Central memory CD4-positive, alpha-beta T cell (primary cell): ENCODE results near the gene SFRP4.
"Not testable (repeated sequence)": the region's sequence is repeated elsewhere in the genome, so short reads cannot be mapped to it uniquely, and the experiment has no call there.

Experiments used
- DNase-seq: peaks from one replicate; pipeline ENCODE4 v3.0.0; 2022
- total RNA-seq, 3 experiments: gene quantifications; one replicate each; lab custom pipeline; 2026; lab: John Stamatoyannopoulos, UW

Gene SFRP4
- total RNA-seq: 0 reads per million in 3 experiments

DNA sequence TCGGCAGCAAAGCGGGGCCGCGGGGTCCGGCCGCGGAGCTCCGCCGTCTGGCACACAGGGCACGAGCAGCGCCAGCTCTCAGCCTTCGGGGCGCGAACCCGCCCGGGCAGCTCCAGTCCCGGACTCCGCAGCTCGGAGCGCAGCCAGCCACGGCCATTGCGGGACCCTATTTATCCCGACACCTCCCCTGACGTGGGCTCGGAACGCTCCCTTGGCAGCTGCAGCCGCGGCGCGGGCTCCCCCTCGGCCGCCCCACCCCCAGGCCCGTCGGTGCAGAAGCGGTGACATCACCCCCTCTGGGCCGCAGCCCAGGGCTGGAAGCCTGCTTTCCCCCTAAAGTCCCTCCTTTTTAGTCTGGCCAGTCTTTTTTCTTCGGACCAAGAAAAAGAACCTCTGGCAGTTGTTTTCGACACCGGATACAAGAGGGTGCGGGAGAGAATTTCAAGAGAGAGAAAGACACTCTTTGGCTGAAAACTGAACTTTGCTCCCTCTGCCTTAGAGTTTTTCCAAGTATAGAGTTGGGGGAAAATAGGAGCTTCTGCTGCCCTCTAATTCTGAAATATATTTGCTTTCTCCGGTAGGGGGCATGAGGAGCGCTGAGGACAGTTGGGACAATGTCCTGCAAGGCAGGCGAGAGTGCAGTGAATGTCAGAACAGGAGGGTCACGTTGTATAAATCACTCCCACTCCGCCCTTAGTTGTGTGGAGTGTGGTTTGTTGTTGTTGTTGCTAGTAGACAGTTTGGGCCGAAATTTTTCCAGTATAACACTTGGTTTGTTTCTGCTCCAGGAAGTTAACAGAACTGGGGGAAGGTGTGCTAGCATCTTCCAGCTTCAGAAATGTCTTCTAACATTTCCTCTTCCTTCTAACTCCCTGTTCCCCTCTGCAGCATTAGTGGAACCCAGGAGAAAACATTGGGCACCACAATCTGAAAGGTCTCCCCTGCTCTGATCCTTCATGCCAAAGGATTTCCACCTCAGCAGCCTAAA, at the start of gene SFRP4:
TSS of gene SFRP4 (minus strand) at position 145 of the 988 bp plus-strand sequence. CDS start 280 bp downstream, outside the sequence.
- DNase-seq: no peak

DNA sequence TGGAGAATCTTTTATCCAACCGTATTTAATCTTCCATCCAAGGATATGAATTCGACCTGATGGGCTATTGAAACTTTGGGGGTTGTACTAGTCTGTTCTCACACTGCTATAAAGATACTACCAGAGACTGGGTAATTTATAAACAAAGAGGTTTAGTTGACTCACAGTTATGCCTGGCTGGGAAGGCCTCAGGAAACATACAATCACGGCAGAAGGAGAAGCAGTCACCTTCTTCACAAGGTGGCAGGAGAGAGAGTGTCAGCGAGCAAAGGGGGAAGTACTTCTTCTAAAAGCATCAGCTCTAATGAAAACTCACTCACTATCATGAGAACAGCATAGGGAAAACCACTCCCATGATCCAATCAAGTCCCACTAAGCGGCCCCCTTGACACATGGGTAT, 47.6 kb upstream of the SFRP4 start:
- DNase-seq: no peak

DNA sequence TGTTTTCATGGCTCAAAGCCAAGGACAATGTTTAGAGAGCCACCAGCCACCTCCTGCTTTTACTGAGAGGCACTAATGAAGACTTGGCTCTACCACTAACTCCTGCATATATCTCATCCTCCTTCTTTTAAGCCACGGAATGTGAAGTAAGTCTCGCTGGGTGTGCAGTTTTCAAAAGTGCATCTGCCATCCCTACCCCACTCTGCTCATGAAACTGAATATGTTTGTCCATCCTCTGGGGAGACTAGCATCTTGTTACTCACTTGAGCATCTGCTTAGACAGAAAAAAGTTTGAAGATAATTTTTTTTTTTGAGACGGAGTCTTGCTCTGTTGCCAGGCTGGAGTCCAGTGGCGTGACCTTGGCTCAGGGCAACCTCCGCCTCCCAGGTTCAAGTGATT, 44.6 kb upstream of the SFRP4 start:
- DNase-seq: no peak

DNA sequence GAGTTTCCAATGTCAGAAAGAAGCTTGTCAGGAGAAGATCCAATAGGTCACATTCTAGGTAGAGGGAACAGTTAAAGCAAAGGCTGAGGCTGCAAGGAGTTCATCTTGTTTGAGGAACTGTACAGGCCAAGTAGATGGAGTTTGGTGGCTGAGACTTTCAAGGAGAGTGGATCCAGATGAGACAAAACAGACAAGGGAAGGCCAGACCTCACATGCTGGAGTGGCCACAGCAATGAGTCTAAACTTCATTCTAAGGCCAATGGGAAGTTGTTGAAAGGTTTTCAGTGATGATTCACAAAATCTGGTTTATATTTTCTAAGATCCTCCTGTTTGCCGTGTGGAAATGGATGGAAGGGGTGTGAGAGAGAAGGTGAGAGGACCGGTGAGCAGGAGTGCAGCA, 43.9 kb upstream of the SFRP4 start:
- DNase-seq: no peak

DNA sequence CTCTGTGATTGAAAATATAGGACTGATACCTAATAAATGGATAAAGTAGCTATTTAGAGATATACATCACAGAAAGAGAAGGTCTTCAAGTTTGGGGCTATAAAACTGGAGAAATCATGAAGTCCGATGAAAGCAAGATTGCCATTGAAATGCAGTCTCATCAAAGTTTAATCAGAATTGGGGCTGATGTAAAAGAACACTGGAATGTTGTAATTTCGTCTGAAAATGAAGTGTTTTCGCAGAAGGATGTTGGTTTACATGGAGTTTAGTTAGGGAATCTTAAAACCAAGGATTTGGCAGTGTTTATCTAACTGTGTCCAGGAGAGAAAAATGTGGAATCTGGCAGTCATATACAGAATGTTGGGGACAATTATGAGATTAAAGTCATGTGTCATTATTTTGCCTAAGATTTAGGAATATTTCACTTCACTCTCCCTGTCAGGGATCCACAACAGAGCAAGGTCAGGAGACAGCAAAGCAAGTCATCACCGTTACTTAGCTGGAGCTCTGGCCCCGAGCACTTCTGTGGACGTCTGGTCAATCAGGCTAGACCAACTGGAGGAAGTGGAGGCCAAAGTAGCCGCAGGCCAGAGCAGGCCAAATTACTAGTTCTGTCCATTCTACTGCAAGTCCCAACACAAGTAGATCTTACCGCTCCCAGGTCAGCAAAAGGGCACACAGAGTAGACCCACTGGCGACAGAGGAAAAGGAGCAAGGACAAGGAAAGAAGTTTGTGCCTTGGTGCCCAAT, 40.8 kb upstream of the SFRP4 start:
- DNase-seq: no peak

DNA sequence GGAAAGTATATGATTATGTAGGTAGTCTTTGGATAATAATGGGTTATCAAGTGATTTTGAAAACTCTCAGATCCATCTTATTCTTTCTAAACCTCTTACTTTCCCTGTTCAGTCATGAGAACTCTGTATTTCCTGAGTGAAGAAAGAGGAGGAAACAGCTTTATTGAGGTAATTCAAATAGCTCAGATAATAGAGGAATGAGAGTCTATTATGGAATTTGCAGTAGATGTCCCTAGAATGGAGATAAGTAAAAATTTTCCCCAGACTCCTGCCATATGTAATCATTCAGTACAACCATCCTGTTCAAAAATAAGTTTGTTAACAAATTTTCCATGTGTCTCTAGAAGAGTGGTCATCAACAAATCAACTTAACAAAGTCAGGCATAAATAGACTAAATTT, 40.2 kb upstream of the SFRP4 start:
- no peak for DNase-seq

DNA sequence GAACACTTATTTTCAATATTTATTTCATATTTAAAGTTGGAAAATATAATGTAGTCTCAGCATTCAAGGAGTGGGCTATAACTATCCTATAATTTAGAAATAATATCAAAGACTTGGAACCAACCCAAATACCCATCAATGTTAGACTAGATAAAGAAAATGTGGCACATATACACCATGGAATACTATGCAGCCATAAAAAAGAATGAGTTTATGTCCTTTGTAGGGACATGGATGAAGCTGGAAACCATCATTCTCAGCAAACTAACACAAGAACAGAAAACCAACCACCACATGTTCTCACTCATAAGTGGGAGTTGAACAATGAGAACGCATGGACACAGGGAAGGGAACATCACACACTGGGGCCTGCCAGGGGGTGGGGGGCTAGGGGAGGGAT, 37.6 kb upstream of the SFRP4 start:
- DNase-seq: not testable (repeated sequence)

DNA sequence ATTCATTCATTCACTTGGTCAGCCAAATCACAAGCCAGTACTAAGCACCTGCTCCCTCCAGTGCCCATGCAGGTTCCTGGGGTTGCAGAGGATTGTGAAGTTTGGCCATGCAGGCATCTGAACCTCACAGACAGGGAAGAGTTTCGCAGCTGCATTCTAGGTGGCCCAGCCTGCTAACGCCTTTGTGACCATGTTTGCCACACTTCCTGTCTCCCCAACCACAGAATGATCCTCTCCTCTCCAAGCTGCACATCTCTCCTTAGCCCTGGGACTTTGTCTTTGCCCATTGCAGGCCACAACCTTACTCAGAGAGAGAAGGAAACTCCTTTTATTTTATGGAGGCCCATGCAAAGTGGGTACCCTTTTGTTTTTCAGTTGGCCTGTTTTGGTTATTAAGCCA, 35.6 kb upstream of the SFRP4 start:
- no peak for DNase-seq

DNA sequence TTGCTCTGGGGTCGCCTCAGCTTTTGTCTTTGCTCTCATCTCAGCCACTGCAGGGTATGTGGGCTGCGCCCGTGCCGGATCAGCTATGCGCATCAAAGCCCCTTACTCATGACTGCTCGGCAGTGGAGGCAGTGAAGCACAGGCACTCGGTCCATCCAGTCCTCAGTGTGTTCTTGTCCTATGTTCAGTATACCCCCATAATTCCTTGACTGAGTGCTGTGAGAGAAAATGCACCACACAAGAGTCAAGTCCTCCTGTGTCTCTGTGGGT, 31.3 kb upstream of the SFRP4 start:
- no peak for DNase-seq

DNA sequence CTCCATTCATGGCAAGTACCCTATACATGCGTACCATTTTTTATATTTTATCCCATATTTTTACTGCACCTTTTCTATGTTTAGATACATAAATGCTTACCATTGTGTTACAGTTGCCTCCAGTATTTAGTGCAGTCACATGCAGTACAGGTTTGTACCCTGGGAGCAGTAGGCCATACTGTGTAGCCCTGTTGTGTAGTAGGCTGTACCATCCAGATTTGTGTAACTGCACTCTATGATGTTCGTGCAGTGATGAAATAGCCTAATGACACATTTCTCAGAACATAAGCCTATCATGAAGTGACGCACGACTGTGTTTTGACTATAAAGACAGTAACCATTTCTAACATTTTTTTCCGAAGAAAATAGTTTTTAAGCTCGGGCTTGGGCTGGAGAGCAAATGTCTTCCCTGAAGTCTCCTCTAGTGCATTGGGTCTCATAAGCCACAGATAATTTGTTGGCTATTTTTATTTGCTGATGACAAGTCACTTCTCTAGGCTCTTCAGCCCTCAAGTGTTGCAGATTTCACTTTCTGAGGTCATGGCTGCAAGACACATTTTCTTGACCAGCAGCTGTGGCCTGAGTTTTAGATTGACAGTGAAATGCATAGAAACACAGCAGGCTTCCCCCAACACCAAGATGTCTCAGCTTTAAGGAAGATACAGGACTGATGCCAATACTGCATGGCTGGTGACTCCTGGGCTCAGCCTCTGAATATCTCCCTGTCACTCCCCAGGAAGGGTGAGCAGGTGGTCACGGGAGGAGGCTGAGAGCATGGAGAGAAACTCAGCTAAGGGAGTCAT, 30.7 kb upstream of the SFRP4 start:
- no peak for DNase-seq

DNA sequence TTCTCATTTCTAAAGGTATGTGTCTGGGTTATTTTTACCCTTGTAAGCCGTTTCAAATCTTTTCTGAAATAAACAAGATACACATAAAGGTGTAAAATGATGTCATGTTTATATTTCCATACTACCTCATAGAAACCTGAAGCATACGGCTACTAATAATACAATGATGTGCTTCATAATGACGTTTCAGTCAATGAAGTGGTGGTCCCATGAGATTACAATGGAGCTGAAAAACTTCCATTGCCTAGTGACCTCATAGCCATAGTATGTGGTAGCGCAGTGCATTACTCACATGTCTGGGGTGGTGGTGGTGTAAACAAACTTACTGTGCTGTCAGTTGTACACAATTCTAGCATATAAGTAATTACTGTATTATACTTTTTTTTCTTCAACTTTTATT, 28.7 kb upstream of the SFRP4 start:
- no peak for DNase-seq

DNA sequence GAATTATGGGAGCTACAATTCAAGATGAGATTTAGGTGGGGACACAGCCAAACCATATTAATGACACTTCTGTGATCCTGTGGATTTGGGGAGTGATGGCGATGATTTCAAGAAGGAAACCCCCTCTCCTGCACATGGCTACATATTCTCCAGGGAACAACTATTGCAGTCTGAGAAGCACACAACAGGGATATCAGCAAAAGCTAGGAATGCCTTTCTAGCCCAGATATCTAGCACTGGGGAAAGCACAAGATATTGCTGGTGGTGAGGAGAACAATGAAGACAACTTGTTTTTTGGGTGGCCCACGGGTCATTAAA, 28.1 kb upstream of the SFRP4 start:
- no peak for DNase-seq

DNA sequence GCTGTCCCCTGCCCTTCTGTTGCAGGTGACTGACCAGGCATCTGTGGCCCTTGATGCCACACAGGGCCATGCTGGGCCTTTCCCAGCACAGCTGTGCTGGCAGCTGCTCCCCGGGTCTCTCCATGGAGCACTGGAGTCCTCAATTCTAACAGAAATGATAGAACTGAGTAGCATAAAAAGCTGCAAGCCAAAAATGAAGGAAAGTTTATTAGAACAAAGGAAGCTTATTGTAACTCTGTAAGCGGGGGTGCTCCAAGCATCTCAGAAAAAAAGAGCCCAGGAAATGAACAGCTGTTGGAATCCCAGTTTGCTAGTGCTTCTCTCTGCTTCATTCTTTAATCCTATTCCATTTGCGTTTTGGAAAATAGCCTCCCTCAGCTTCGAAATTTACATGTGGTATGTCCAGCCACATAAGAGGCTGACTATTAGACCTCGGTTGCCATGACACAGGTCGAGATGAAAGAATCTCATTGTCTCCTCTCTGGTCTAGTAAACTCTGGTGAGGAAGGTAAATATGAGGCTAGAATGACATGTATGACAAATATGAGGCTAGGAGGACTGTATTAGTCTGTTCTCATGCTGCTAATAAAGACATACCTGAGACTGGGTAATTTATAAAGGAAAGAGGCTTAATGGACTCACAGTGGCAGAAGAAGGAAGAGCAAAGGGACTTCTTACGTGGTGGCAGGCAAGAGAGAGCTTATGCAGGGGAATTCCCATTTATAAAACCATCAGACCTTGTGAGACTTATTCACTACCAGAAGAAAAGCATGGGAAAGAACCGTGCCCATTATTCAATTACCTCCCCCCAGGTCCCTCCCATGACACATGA, 27.5 kb upstream of the SFRP4 start:
- no peak for DNase-seq

DNA sequence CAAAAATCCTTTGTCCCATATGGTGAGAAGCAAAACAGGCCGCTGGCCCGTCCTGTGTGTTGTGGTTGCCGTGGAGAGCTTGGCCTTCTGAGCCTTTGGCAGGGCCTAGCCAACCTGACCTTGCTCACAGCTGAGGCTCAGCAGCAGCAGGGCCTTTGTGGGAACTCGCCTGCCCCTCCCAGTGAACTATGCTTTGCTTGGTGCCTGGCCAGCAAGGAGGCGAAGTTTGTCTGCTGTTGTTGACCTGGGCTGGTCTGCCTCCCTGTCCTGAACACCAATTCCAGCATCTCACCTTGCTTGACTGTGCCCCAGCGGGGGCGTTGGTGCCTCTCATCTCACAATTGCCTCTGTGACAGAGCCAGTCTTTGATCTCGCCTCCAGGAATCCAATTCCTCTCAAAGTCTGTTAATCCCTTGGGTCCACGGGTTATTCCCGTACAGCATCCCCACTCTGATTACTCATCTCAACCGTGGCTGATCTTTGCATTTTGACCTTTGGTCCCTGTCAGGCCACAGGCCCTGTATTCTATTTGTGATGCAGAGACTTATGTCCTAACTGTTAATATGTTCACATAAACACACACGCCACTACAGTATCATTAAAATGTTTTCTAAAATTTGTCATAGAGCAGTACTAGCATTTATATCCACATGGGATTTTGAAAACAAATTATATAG, 26.5 kb upstream of the SFRP4 start:
- no peak for DNase-seq

DNA sequence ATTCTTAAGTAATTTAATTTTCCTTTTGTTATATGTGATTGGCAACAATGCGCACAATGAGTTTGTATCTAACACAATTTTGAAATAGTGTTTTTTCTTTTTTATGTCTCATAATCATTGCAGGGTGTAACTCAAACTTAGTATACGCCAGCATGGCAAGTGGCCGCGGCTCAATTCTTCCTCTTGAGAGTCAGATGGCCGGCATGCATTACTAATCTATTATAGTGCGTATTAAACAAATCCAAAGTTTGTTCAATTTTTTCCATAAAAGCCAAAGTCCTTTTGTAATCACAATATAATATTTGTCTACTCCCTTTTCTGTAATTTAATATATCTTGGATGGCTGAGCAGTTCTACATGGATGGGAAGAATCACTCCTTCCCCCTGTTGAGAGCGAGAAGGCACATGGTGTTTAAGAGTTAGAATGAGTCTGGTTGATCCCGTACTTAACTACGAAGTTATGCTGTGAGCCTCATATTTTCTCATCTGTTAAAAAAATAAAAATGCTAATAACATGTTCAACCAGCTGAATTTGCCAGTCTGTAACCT, 16.5 kb upstream of the SFRP4 start:
- no peak for DNase-seq

DNA sequence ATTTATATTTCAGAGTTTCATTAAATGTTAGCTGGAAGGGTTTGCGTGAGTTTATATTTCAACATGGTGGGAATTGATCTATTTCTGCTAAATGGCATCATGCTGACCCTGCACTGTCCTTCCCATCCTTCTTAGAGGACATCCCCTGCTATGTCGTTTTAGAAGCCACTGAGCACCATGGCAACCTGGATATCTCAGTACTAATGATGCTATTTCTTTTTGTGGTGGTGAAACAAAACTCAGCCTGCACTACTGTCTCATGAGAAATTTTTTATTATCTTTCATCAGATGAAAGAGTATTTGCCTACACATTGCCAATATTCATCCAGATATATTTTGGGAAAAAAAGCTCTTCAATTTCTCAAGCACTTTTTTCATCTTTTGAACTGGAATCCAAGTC, 15.9 kb upstream of the SFRP4 start:
- DNase-seq: no peak

DNA sequence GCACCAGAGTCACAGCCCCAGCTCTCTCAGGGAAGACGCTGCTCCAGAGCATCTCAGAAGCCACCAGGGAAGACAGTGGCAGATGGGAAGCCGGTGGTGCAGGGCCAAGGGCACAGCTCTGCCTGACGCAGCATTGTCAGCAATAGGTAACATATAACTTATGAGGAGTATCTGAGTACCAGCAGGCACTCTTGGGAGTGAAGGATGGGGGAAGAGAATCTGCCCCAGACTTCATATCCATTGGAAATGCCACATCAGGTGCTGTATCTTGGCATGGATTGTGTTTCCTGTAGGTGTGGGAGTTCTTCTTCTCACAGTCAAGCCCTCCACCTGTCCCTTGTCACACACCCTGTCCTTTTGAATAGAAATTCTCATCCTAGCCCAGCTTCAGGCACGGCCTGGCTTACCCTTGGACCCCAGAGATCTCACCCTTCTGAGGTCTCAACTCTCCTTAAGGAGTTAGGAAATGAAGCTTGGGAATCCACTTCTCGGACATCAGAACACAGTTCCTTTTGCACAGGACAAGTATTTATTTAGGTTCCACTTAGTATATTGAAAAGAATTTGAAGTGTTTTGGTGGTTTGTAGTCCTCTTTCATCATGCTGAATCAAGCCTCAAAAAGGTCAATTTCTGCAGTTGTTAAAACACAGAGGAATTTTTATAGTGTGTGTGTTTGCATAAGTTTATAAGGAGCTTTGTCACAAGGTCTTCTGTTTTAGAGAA, 13.8 kb upstream of the SFRP4 start:
- no peak for DNase-seq

DNA sequence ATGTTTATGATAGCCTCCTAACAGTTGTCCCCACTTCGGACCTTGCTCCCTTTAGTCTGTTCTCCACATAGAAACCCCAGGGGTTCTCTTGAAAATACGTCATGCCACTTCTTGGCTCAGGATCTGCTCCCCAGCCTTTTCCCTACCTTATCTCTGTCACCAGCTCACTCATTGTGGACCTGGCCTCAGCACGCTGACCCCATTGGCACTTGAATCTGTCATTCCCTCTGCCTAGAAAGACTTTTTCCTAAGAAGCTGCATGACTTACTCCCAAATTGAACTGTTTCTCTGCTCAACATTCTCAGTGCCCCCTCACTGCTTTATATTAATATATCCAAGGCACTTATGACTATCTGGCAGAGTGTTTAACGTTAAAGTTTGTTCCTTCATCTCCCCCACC, 12.3 kb upstream of the SFRP4 start:
- DNase-seq: no peak

DNA sequence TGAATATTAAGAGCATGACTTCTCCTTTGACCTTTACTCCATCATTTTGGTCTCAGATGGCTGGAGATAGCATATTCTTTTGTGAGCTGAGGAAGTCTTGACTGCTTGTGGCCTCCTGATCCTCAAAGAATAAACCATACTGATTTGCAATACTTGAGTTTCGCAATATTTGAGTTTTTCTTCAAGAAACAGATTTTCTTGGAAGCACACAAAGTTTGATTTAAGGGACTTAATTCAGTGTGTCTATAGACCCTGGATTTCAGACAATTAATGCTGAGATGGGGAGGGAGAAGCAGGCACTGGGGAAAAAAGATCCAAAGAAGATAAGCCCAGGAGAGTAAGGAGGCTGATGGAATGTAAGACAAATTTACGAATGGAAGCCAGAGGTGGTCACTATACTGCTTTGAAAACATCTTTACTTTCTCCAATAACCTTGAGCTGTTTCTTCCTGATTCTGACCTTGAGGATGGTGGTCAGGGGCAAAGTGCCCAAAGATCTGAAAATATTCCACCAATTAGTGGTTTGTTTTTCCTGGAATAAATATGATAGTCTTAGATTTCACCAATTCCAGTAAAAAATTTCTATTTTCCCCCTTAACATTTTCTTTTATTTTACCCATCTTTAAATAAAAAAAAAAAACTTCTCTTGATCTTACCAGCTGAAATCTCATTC, 11.3 kb upstream of the SFRP4 start:
- DNase-seq: no peak

DNA sequence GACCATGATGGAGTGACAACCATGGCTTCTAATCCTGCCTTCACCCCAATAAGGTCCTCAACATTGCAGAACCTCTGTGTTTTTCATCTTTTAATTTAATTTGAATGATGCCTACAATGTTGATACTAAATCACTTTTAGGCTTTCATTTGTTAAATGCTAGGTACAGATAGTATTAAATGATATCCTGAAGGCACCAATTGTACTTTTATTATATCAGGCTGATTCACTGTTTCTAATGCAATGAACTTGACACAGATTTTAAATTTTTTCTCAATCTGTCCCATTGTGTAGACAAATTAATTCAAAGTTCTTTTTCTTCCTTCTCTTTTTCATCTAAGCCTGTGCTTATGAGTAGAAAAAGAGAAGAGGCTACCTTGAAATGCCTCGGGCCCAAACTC, 9.0 kb upstream of the SFRP4 start:
- DNase-seq: no peak
